SU-DHL-6 (cell line): ENCODE data around the gene NKPD1.

ENCODE experiments used
- H2AFZ ChIP-seq: fragments of 200-600 bp; sonication (generic); 2 replicates; pipeline ENCODE4 v1.6.1; 2014; ENCODE audit warnings: low read depth, mild to moderate bottlenecking, moderate library complexity, mixed read lengths, antibody characterized with exemption, low read length; ENCODE audit not compliant: severe bottlenecking
- H3F3A ChIP-seq: fragments of 200-600 bp; shearing (Covaris generic); 2 replicates; pipeline ENCODE4 v1.6.0; 2016; ENCODE audit warnings: antibody characterized with exemption, mild to moderate bottlenecking; ENCODE audit not compliant: insufficient read depth
- H3K27ac ChIP-seq: fragments of 200-600 bp; sonication (generic); 2 replicates; pipeline ENCODE4 v1.5.1; 2016; ENCODE audit warnings: low read depth, mild to moderate bottlenecking, low read length, moderate library complexity, mixed read lengths
- H3K27me3 ChIP-seq: fragments of 200-600 bp; sonication (generic), shearing (Covaris generic); 2 replicates; pipeline ENCODE4 v1.6.0; 2014; ENCODE audit warnings: mild to moderate bottlenecking, low read length
- H3K36me3 ChIP-seq: fragments of 200-600 bp; sonication (generic); 2 replicates; pipeline ENCODE4 v1.6.1; 2014; ENCODE audit warnings: mild to moderate bottlenecking, low read length, mixed read lengths
- H3K4me2 ChIP-seq: fragments of 300-600, 200-600 bp; shearing (Covaris generic), sonication (generic); 2 replicates; pipeline ENCODE4 v1.6.0; 2014; ENCODE audit warnings: low read length, low read depth, mild to moderate bottlenecking; ENCODE audit not compliant: poor library complexity, severe bottlenecking
- H3K4me3 ChIP-seq: fragments of 200-600 bp; sonication (generic); 2 replicates; pipeline ENCODE4 v1.5.1; 2014; ENCODE audit warnings: antibody characterized with exemption, low read length, mild to moderate bottlenecking, mixed read lengths; ENCODE audit not compliant: insufficient read depth, poor library complexity, severe bottlenecking
- H3K79me2 ChIP-seq: fragments of 200-600 bp; sonication (generic); 2 replicates; pipeline ENCODE4 v1.6.1; 2014; ENCODE audit warnings: mild to moderate bottlenecking, low read length, moderate library complexity; ENCODE audit not compliant: insufficient read depth
- H3K9ac ChIP-seq: fragments of 200-600 bp; sonication (generic); 2 replicates; pipeline ENCODE4 v1.7.0; 2014; ENCODE audit warnings: mild to moderate bottlenecking, low read length
- H3K9me2 ChIP-seq: fragments of 200-600 bp; sonication (generic); replicated peaks from 2 replicates; pipeline ENCODE4 v1.6.1; 2014; ENCODE audit warnings: low read length; ENCODE audit not compliant: insufficient read depth
- H3K9me3 ChIP-seq: fragments of 200-600 bp; sonication (generic); 2 replicates; pipeline ENCODE4 v1.6.1; 2014; ENCODE audit warnings: low read length, mixed read lengths; ENCODE audit not compliant: insufficient read depth
- H4K20me1 ChIP-seq: fragments of 200-600 bp; sonication (generic); 2 replicates; pipeline ENCODE4 v1.6.1; 2014; ENCODE audit warnings: low read depth, mild to moderate bottlenecking, antibody characterized with exemption, low read length, moderate library complexity, mixed read lengths
- EZH2phosphoT487 ChIP-seq: fragments of 200-600 bp; sonication (generic), shearing (Covaris generic); conservative IDR thresholded peaks from 2 replicates; pipeline ENCODE4 v1.6.1; 2018; ENCODE audit warnings: mild to moderate bottlenecking, antibody characterized with exemption, low read length, moderate library complexity, mixed read lengths
- TF ChIP-seq, protein P1 (sequence below): fragments of 200-600 bp; sonication (generic); IDR thresholded peaks from one replicate; pipeline ENCODE4 v1.5.1; 2017; ENCODE audit warnings: antibody characterized with exemption, mild to moderate bottlenecking, low read length, moderate library complexity; ENCODE audit not compliant: insufficient read depth, poor library complexity, severe bottlenecking

The NKPD1 gene

GRCh38 chr19:45202637-45203036 lies 41.9 kb upstream of the NKPD1 start:
- no peak for TF ChIP-seq EZH2phosphoT487
- TF ChIP-seq, protein P1, sequence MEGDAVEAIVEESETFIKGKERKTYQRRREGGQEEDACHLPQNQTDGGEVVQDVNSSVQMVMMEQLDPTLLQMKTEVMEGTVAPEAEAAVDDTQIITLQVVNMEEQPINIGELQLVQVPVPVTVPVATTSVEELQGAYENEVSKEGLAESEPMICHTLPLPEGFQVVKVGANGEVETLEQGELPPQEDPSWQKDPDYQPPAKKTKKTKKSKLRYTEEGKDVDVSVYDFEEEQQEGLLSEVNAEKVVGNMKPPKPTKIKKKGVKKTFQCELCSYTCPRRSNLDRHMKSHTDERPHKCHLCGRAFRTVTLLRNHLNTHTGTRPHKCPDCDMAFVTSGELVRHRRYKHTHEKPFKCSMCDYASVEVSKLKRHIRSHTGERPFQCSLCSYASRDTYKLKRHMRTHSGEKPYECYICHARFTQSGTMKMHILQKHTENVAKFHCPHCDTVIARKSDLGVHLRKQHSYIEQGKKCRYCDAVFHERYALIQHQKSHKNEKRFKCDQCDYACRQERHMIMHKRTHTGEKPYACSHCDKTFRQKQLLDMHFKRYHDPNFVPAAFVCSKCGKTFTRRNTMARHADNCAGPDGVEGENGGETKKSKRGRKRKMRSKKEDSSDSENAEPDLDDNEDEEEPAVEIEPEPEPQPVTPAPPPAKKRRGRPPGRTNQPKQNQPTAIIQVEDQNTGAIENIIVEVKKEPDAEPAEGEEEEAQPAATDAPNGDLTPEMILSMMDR: no peak
- Histone ChIP-seq H3K9ac (no peak overlapping the region), H3K9me3 (peaks cover 4% of the 10 kb centered on the region; the same call in 1 of the 2 replicates), H3K27me3 (no peaks in the 10 kb centered on the region), H3K27ac (no peak overlapping the region), H3K9me2 (no peaks in the 10 kb centered on the region), H3K79me2 (no peaks in the 10 kb centered on the region), H3F3A (no peaks in the 10 kb centered on the region), H4K20me1 (no peaks in the 10 kb centered on the region), H2AFZ (no peak overlapping the region), H3K4me3 (no peak overlapping the region), H3K4me2 (no peak overlapping the region), H3K36me3 (no peaks in the 10 kb centered on the region)

DNA sequence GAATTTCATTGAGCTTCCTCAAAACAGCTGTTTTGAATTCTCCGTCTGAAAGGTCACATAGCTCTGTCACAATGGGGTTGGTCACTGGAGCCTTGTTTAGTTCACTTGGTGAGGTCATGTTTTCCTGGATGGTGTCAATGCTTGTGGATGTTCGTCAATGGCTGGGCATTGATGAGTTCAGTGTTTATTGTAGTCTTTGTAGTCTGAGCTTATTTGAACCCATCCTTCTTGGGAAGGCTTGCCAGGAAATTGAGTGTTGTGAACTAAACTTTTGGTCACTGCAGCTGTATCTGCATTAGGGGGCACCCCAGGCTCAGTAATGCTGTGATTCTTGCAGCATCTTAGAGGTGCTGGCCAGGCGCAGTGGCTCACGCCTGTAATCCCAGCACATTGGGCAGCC lies 39.8 kb upstream of the NKPD1 start:
- Histone ChIP-seq H3K36me3 (no peaks in the 10 kb centered on the region), H2AFZ (no peak overlapping the region), H3K4me3 (no peak overlapping the region), H3F3A (no peaks in the 10 kb centered on the region), H3K27me3 (no peaks in the 10 kb centered on the region), H3K9me3 (peaks cover 4% of the 10 kb centered on the region; the same call in 1 of the 2 replicates), H3K9me2 (no peaks in the 10 kb centered on the region), H3K4me2 (no peak overlapping the region), H4K20me1 (no peaks in the 10 kb centered on the region), H3K79me2 (no peaks in the 10 kb centered on the region), H3K27ac (no peak overlapping the region), H3K9ac (no peak overlapping the region)
- TF ChIP-seq, protein P1: no peak
- no peak for TF ChIP-seq EZH2phosphoT487

- H3K9ac ChIP-seq: no peak overlapping the region
- H3K27me3 ChIP-seq: no peaks in the 10 kb centered on the region
- H3K36me3 ChIP-seq: no peaks in the 10 kb centered on the region
- H3K9me3 ChIP-seq: no peaks in the 10 kb centered on the region
- H3K4me2 ChIP-seq: no peak overlapping the region
- H3F3A ChIP-seq: no peaks in the 10 kb centered on the region
- no peak overlapping the region for H3K27ac ChIP-seq
- H4K20me1 ChIP-seq: no peaks in the 10 kb centered on the region
- H2AFZ ChIP-seq: no peak overlapping the region
- no peak overlapping the region for H3K4me3 ChIP-seq
- no peaks in the 10 kb centered on the region for H3K79me2 ChIP-seq
- no peaks in the 10 kb centered on the region for H3K9me2 ChIP-seq
- TF ChIP-seq, protein P1: no peak
- TF ChIP-seq EZH2phosphoT487: no peak
These were observed 35.0 kb upstream of the NKPD1 start for GRCh38 chr19:45195764-45196163.

GRCh38 chr19:45191375-45191774 lies 30.6 kb upstream of the NKPD1 start:
- Histone ChIP-seq H3K9ac (no peak overlapping the region), H3K9me3 (no peaks in the 10 kb centered on the region), H3K27me3 (no peaks in the 10 kb centered on the region), H2AFZ (no peak overlapping the region), H3K79me2 (no peaks in the 10 kb centered on the region), H3F3A (no peaks in the 10 kb centered on the region), H3K4me3 (no peak overlapping the region), H3K4me2 (no peak overlapping the region), H4K20me1 (no peaks in the 10 kb centered on the region), H3K36me3 (no peaks in the 10 kb centered on the region), H3K27ac (no peak overlapping the region), H3K9me2 (no peaks in the 10 kb centered on the region)
- TF ChIP-seq, protein P1: no peak
- no peak for TF ChIP-seq EZH2phosphoT487
